ENCODE data around the gene OXCT2. TPM values are rescaled to one million over a fixed set of nuclear protein-coding genes. Genes with fewer than 3 reads are reported as not detected.
"Not testable (repeated sequence)": the region's sequence is repeated elsewhere in the genome, so short reads cannot be mapped to it uniquely, and the experiment has no call there.

The OXCT2 gene
- total RNA-seq, 1 donor from 2014 or later: 0.88 TPM

DNA sequence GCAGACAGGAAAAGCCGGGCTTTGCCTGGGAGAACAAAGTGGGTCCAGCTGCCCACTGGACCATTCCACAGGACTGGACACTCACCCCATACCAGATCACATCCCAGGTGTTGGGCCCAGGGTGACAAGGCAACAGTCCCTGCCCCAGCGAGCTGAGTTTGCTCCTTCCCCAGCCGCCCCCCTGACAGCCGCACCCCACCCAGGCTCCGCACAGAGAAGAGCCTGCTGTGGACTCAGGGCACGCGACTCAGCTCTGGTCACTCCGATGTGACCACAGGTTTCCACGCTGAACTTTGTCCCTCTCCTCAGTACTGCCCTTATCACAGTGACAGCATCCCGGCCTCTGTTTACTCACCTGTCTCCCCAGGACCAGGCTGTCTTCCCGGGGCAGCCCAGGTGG lies 16.3 kb upstream of the OXCT2 start:
- no peak for TF ChIP-seq CTCF (IDR thresholded peaks at IDR 0.05; ENCODE audit: borderline replicate concordance)
- H3K27me3 ChIP-seq (ENCODE audit: low read depth): peaks cover 75% of the 10 kb centered on the region
- no peak for DNase-seq
- H3K36me3 ChIP-seq: no peaks in the 10 kb centered on the region
- H3K27ac ChIP-seq (replicated peaks): no peak overlapping the region
- H3K4me1 ChIP-seq: peaks cover 10% of the 10 kb centered on the region
- intact Hi-C loops (cut with micrococcal nuclease): no loop called here
- H3K9me3 ChIP-seq (replicated peaks): no peaks in the 10 kb centered on the region
- H3K4me3 ChIP-seq: no peak overlapping the region

DNA sequence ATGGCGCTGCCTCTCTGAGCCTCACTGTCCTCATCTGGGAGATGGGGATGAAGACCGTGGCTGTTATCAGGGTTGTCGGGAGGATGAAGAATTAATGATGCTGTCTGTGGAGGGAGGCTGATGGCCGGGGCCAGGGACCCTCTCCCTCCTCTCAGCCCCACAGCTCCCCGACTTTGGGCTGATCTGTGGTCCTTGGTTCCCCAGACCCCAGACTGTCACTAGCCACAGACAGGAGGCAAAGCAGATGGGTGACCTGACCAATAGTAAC lies 15.9 kb upstream of the OXCT2 start:
- intact Hi-C loops (cut with micrococcal nuclease); DNase-seq; H3K36me3 ChIP-seq; H3K27ac ChIP-seq (replicated peaks); H3K4me3 ChIP-seq; H3K9me3 ChIP-seq (replicated peaks): not testable (repeated sequence)
- H3K4me1 ChIP-seq: peaks cover 10% of the 10 kb centered on the region
- H3K27me3 ChIP-seq (ENCODE audit: low read depth): peaks cover 75% of the 10 kb centered on the region

GRCh38 chr1:39786303-39787107 lies 15.4 kb upstream of the OXCT2 start:
- H3K36me3 ChIP-seq; intact Hi-C loops (cut with micrococcal nuclease); H3K27ac ChIP-seq (replicated peaks); H3K9me3 ChIP-seq (replicated peaks); DNase-seq; H3K4me3 ChIP-seq: not testable (repeated sequence)
- Histone ChIP-seq H3K4me1 (peaks cover 10% of the 10 kb centered on the region), H3K27me3 (ENCODE audit: low read depth) (peaks cover 70% of the 10 kb centered on the region)

GRCh38 chr1:39782685-39783084 lies 11.5 kb upstream of the OXCT2 start:
- H3K9me3 ChIP-seq (replicated peaks); H3K27ac ChIP-seq (replicated peaks); DNase-seq; H3K4me3 ChIP-seq; H3K36me3 ChIP-seq; intact Hi-C loops (cut with micrococcal nuclease); H3K4me1 ChIP-seq: not testable (repeated sequence)
- H3K27me3 ChIP-seq (ENCODE audit: low read depth): peaks cover 57% of the 10 kb centered on the region

DNA sequence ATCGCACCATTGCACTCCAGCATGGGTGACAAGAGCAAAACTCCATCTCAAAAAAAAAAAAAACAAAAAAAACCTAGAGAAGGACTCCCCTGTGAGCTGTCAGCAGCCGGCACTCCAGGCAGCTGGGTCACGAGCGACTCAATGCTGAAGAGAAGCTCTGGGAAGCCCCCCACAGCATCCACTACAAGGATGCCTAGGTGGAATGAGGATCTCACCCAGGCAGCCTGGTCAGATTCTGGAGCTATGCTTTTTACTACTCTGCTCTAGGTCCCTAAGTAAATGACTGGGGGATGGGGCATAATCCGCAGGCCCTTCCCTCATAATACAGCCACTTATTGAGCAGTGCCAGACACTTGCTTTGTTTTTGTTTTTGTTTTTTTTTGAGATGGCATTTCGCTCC lies 11.0 kb upstream of the OXCT2 start:
- no peak for TF ChIP-seq CTCF (IDR thresholded peaks at IDR 0.05; ENCODE audit: borderline replicate concordance)
- Histone ChIP-seq H3K27ac (replicated peaks) (no peak overlapping the region), H3K4me1 (no peaks in the 10 kb centered on the region), H3K9me3 (replicated peaks) (no peaks in the 10 kb centered on the region), H3K4me3 (no peak overlapping the region), H3K36me3 (no peaks in the 10 kb centered on the region), H3K27me3 (ENCODE audit: low read depth) (peaks cover 56% of the 10 kb centered on the region)
- intact Hi-C loops (cut with micrococcal nuclease): no loop called here
- DNase-seq: no peak

GRCh38 chr1:39781349-39781715 lies 10.2 kb upstream of the OXCT2 start:
- H3K4me1 ChIP-seq: no peaks in the 10 kb centered on the region
- TF ChIP-seq CTCF (IDR thresholded peaks at IDR 0.05; ENCODE audit: borderline replicate concordance): no peak
- no peak for DNase-seq
- H3K9me3 ChIP-seq (replicated peaks): no peaks in the 10 kb centered on the region
- no peak overlapping the region for H3K27ac ChIP-seq (replicated peaks)
- H3K27me3 ChIP-seq (ENCODE audit: low read depth): peaks cover 56% of the 10 kb centered on the region
- no peaks in the 10 kb centered on the region for H3K36me3 ChIP-seq
- intact Hi-C loops (cut with micrococcal nuclease): no loop called here
- no peak overlapping the region for H3K4me3 ChIP-seq

GRCh38 chr1:39779821-39780220 lies 8.7 kb upstream of the OXCT2 start:
- intact Hi-C loops (cut with micrococcal nuclease): no loop called here
- no peak for TF ChIP-seq CTCF (IDR thresholded peaks at IDR 0.05; ENCODE audit: borderline replicate concordance)
- DNase-seq: no peak
- Histone ChIP-seq H3K9me3 (replicated peaks) (no peaks in the 10 kb centered on the region), H3K36me3 (no peaks in the 10 kb centered on the region), H3K27me3 (ENCODE audit: low read depth) (peaks cover 55% of the 10 kb centered on the region), H3K4me1 (no peaks in the 10 kb centered on the region), H3K27ac (replicated peaks) (no peak overlapping the region), H3K4me3 (no peak overlapping the region)
